Stimulated activated CD8-positive, alpha-beta memory T cell treated with anti-CD3 and anti-CD28 coated beads, Interleukin-2, amount 100 ng/mL, for 1 hour (primary cell): ENCODE results near the gene STAB2.

Experiments
- DNase-seq, 2 donors: peaks; one replicate each; pipeline ENCODE4 v3.0.0-alpha.2; 2020; ENCODE audit warnings: low read depth in 2 of 2

The STAB2 gene, protein sequence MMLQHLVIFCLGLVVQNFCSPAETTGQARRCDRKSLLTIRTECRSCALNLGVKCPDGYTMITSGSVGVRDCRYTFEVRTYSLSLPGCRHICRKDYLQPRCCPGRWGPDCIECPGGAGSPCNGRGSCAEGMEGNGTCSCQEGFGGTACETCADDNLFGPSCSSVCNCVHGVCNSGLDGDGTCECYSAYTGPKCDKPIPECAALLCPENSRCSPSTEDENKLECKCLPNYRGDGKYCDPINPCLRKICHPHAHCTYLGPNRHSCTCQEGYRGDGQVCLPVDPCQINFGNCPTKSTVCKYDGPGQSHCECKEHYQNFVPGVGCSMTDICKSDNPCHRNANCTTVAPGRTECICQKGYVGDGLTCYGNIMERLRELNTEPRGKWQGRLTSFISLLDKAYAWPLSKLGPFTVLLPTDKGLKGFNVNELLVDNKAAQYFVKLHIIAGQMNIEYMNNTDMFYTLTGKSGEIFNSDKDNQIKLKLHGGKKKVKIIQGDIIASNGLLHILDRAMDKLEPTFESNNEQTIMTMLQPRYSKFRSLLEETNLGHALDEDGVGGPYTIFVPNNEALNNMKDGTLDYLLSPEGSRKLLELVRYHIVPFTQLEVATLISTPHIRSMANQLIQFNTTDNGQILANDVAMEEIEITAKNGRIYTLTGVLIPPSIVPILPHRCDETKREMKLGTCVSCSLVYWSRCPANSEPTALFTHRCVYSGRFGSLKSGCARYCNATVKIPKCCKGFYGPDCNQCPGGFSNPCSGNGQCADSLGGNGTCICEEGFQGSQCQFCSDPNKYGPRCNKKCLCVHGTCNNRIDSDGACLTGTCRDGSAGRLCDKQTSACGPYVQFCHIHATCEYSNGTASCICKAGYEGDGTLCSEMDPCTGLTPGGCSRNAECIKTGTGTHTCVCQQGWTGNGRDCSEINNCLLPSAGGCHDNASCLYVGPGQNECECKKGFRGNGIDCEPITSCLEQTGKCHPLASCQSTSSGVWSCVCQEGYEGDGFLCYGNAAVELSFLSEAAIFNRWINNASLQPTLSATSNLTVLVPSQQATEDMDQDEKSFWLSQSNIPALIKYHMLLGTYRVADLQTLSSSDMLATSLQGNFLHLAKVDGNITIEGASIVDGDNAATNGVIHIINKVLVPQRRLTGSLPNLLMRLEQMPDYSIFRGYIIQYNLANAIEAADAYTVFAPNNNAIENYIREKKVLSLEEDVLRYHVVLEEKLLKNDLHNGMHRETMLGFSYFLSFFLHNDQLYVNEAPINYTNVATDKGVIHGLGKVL (N-terminal part only)

DNA sequence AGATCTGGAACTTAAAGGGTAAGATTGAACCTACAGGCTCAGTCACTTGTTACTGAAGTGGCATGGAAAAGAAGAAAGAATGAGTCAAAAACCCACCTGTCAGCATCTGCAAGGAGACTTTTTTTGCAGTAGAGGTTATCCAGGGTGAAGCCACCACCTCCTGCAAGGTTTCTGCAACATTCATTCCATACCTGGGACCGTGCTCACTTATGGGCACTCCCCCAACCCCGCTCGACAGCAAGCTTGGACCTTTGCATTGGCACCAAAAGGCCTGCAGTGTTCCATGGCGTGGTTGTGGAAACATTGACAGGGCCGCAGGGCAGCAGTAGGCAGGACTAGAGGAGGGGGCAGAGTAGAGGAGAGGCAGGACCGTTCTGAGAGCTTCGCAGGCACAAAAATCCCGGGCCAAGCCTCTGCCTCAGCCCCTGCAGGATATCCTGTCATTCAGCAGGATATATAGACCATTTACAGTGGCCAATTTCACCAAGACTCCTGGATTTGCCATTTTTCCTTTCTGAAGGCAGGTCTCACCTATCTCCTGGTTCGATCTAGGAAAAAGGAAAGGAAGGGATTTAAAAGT lies at the start of gene STAB2:
TSS of gene STAB2 (plus strand) at position 483 of the 580 bp plus-strand sequence. CDS start 204 bp downstream, outside the sequence.
- no peak for DNase-seq

DNA sequence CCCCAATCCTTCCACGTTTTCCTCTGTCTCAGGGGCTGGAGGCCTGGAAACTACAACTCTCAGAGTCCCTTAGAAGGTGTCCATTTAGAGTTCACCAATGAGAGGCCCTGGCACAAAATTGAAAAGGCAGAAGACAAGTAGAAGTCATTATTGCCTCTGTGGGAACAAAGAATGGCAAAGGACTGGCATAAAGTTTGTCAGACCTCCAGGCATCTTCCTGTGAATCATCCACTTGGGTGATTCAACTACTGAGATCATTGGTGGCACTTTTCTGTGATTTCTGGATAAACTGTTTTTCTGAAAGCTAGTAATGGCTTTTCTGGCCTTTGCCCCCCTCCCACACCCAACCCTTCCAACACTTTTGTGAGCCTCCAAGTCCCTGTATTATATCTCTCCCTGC lies 48.7 kb upstream of the STAB2 start:
- DNase-seq = no peak

DNA sequence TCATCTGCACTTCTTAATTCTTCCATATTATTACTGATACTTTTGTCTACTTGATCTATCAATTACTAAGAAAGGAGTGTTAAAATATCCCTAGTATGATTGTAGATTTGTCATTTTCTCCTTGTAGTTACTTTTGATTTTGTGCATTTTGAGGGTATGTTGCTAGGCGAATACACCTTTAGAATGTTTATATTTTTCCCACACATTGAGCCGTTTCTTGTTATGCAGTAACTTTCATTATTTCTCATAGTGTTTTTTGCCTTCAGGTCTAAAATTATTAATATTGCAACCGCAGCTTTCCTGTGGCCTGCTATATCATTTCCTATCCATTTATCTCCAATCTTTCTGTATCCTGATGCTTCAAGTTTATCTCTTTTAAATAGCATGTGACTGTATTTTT lies 46.8 kb upstream of the STAB2 start:
- no peak for DNase-seq

DNA sequence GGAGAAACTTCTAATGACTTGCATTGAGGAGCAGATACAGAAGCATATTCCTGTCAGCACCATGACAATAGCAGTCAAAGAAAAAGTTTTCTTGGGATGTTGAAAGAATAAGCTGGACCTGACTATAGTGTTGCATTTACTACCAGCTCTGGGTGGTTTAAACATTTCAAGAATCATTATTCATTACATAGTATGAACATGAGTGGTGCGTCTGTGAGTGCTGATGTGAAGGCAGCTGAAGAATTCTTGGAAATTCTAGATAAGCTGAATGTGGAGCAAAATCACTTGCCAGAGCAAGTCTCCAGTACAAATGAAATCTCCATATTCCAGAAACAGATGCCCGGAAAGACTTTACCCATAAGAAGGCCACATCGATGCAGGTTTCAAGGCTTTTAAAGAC lies 45.0 kb upstream of the STAB2 start:
- DNase-seq = no peak

DNA sequence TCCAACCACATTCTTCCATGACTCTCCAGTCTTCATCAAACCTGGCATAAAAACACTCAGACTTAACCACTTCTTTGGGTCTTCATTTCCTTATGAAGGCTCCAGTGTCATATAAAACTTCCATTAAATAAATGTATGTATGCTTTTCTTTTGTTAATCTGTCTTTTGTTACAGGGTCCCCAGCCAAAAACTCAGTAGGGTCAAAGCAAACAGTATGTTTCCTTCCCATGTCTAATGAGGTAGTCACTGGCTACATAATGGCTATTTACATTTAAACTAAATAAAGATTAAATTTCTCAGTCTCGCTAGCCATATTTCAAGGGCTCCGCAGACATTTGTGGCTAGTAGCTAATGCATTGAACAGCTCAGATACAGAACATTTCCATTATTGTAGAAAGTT lies 40.1 kb upstream of the STAB2 start:
- no peak for DNase-seq

DNA sequence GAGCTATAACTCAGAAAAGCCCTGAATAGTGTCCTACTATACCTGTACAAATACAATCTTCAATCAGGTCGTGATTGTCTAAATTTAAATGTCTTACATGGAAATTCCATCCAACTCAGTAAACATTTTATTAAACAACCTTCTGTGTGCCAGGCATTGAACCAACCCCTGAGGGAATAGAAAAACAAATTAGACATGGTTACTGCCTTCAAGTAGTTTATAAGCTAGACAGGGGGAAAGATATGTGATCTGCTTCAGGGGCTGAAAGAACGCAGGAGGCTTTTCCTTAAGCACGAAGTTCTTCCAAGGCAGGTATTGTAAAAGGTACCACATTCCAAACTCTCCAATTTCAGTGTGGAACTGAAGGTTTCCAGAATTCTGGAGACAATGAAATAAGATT lies 39.7 kb upstream of the STAB2 start:
- DNase-seq = no peak

DNA sequence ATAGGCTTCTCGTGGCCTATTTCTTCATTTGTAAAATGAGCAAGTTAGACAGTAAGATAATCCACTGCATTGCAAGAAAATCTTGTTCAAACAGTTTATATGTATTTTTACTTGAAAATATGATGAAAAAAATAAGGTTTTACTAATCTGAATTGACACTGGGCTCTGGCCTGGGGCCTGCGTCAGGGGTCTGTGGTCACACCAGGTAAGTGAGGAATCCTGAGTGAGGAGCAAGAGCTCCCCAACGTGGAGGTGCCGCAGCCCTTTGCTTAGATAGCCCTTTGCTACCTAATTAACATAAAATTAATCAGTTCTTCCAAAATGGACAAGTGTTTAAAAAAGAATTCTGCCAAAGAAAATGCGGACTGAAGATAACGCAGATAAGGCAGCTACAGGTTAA lies 39.1 kb upstream of the STAB2 start:
- no peak for DNase-seq

DNA sequence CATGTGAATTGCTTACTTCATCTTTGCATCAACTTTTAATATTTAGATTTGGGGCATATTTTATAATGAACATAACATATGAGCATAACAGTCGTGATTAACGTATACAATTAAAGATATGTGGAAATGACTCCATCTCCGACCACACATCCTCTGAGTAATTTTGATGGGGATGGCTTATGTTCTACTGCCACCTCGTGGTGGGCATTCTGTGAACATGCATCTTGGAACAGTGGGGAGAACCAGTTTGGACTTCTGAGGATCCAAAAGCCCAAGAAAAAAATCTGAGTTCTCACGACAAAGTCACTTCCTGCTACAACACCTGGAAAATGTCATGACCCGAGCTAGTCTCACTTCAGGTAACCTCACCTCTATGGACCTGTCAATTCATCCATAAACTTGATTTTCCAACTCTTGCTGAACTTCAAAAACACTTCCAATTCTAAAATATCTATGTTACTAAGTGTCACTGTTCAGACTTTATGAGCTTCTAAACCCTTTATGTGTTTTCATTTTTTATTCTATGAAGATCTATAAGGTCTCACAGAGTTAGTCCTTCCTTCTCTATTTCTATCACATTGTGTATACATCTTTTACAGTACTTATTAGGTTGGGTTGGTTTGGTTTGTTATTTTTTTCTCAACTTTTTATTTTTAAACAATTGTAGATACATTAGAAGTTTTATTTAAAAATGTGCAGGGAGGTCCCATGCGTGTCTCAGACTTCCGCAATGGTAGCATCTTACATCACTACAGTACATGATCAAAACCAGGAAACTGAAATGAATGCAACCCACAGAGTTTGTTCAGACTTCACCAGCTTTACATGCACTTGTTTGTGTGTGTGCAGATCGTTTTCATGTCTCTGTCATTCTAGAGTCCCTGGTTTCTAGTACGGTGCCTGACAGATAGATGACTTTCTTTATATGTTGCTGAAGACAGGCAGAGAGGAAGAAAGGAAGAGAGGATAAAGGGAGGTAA lies 38.2 kb upstream of the STAB2 start:
- peak; percentile 33 to 34 for DNase-seq

DNA sequence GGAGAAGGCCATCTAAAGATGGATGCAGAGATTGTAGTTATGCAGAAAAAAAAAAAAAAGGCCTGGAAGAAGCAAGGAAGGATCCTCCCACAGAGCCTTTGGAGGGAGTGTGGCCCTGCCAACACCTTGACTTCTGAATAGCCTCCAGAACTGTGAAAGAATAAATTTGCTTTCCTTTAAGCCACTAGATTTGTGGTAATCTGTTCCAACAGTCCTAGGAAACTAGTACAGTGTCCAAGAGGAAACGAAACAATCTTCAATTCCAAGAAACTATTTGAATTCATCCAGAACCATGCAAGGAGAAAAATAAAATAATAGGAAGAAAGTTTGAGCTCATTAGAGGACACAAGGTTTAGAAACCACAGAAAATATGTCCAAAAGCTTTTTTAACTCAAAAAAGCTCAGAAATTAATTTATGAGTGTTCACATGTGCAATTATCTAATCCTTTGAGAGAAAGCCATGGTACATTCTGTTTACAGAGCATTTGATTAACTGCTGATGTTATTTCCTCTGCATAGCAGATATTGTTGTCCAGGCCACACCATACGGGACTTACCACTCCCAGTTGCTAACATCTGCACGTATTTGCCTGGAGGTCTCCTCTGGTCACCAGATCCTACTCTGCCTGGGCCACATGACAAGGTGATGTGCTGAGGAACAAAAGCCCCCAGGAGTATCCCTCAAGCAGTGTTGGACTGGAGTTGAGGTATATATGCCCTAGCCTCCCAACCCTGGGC lies 30.0 kb upstream of the STAB2 start:
- no peak for DNase-seq

DNA sequence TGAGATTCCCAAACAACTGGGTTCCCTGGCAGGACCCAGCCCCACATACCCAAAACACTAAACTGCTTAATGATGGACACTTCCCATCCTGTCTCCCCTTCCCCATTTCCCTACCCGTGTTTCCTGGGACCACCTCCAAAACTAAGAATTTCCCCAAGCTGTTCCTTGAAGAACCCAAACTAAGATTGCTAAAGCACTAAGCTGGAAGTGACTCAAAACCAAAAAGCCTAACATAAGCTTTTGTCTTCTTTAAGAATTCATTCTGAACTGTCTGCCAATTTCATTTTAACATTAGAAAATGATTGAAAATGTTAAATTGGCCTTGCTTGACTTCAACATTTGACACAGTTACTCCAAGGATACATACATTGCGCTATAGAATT lies 29.5 kb upstream of the STAB2 start:
- no peak for DNase-seq

DNA sequence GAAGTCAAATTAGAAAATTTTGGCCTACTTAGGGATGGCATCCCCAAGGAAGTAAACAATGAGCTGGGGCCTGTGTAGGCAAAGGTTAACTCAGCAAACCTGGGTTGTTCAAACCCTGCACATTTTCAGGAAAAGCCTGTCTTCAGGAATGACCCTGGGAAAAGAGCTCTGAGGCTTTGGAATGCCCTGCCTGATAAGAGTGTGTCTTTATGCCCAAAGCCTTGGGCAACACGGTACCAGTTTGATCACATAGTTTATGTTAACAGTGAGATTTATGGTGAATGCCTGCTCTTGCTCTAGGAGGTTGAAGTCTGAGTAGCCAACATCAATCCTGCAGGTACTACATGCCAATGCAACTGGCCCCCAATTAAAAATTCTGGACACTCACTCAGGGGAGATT lies 28.2 kb upstream of the STAB2 start:
- no peak for DNase-seq

DNA sequence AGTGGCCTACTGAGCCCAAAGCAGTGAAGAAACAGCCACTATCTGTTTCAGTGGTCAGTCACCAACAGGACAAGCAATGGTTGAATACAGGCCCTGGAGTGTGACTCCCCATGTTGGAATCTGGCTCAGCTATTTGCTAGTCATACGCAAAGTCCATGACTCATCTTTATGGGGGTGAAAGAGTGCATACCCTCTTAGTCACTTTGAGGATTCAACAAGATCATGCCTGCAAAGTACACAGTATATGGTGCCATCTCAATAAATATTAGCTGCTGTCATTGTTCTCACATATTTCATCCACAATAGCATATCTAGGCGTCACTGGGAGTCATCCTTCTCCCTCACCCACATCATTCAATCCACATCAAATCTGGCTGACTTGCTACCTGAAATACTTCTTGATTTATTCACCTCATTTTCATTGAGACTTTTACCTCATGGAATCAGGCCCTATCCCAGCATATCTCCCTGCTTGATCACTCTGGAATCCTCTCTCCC lies 26.4 kb upstream of the STAB2 start:
- DNase-seq = no peak

DNA sequence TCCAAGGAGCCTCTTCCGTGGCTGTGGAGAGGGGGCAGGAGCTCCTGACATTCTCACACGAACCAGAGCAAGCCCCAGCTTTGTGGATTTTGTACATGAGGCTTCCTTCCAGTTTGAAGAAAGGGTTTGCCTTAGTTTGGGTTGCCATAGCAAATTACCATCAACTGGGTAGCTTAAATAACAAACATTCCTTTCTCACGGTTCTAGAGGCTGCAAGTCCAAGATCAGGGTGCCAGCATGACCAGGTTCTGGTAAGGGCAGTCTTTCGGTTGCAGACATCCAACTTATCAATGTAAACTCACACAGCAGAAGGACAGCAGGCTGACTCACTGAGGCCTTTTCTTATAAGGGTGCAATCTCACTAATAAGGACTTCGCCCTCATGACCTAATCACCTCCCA lies 25.9 kb upstream of the STAB2 start:
- DNase-seq = no peak

DNA sequence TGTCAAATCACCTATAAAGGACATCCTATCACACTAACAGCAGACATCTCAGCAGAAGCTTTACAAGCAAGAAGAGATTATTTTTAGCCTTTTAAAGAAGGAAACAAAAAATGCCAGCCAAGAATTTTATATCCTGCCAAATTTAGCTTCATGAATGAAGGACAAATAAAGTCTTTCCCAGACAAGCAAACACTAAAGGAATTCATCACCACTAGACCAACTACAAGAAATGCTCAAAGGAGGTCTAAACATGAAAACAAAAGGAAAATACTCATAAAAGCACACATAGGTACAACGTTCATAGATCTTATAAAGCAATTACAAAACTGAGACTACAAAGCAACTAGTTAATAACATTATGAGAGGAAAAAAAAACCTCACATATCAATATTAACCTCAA lies 20.7 kb upstream of the STAB2 start:
- no peak for DNase-seq

DNA sequence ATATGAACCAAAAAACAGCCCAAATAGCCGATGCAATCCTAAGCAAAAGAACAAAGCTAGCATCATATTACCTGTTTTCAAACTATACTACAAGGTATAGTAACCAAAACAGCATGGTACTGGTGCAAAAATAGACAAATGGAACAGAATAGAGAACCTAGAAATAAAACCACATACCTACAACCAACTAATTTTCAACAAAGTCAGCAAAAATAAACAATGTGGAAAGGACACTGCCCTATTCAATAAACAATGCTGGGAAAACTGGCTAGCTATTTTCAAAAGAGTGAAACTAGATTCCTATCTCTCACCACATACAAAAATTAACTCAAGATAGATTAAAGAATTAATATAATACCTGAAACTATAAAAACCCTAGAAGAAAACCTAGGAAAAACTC lies 17.8 kb upstream of the STAB2 start:
- DNase-seq = no peak

DNA sequence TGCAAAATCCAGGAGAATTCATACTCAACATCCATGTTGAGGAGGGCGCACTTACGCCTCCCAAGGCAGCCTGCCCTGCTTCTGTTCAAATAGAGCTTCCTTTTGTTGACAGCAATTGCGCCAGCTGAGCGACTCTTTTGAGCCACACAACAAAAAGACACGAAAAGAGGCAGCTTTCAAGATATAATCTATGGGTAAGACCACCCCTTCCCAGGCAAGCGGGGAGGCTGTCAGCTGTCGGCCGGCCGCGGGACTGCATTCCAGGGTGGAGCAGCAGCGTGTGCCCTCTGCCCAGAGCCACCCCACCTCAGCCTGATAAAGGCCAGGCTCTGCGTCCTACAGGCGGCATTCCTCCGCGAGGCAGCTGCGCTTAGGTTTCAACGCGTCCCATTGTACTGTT lies 15.8 kb upstream of the STAB2 start:
- no peak for DNase-seq

DNA sequence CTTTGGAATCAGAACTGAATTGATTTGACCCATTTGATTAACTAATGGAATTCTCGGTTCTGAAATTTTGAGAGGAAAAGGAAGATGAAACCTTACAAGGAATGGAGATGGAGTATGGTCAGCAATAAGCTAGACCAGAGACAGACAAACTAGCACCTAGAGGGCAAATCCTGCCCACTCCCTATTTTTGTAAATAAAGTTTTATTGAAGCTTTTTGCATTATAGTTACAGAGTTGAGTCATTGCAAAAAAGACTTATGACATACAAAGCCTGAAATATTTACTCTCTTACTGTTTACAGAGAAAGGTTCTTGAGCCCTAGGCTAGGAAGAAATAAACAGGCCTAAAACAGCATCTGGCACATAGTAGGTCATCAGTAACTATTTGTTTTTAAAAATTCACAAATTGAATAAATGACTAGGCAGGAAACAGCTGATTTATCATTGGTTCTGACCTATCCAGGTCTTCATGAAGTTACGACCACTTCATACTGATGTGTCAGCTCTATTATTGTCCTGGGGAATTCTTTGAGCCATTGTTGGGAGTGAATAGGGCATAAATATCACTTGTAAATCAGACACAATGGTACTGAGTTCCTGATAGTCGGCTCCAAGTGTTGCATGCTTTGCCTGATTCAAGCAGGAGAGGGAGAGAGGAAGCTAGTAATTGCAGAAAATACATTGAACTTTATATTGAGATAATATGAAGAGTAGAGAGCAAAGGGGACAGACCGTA lies 14.6 kb upstream of the STAB2 start:
- DNase-seq = no peak

DNA sequence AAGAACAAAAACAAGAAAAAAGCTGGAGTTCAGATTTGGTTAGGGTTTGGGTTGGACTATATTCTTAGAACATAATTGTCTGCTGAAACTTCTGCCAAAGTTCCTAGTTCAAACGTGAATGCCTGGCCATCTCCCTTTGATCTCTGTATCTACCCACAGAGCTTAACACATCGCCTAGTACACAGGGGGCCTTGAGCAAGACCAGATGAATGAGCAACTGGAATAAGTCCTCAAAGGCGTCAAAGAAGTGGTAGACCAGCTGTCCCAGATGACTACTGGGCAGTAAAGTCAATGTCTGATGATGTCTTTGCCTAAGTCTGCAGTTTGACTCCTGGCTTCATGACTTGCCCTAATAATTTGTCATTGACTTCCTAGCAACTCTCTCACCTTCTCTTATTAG lies 13.9 kb upstream of the STAB2 start:
- no peak for DNase-seq

DNA sequence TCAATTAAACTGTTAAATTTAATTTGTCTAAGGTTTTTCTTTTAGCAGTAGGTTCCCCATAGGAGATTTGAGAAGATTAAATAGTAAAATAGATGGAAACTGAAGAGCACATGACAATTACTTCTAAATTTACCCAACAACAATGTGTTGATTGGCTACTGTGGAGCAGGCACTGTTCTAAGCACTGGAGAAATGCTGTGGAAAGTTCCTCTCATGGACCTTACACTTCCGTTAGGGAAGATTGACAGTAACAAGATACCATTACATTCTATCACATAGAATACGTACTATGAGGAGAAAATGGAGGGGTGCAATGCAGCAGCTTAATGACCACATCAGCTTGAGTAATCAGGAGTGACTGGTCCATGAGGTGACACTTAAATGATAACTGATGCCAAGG lies 8.1 kb upstream of the STAB2 start:
- no peak for DNase-seq
